Measurements from ENCODE around the gene KRTAP4-3.

DNA sequence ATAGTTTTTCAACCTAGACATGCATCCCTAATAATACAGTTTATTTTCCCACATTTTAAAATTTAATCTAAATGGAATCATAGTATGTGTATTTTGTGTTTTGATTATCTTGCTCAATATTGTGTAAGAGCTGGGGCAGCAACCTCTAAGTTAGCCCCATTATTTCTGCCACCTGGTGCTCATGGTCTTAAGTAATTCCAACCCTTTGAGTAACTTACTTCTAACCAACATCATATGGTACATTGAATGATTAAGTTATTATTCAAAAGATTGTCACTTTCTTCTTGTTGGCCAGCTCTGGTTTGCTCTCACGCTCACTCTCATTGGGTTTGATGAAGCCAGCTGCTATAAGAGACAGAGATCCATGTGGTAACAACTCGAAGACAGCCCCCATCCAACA is 3.9 kb upstream of the KRTAP4-3 start:
- TF ChIP-seq, protein P1, sequence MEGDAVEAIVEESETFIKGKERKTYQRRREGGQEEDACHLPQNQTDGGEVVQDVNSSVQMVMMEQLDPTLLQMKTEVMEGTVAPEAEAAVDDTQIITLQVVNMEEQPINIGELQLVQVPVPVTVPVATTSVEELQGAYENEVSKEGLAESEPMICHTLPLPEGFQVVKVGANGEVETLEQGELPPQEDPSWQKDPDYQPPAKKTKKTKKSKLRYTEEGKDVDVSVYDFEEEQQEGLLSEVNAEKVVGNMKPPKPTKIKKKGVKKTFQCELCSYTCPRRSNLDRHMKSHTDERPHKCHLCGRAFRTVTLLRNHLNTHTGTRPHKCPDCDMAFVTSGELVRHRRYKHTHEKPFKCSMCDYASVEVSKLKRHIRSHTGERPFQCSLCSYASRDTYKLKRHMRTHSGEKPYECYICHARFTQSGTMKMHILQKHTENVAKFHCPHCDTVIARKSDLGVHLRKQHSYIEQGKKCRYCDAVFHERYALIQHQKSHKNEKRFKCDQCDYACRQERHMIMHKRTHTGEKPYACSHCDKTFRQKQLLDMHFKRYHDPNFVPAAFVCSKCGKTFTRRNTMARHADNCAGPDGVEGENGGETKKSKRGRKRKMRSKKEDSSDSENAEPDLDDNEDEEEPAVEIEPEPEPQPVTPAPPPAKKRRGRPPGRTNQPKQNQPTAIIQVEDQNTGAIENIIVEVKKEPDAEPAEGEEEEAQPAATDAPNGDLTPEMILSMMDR (conservative IDR thresholded peaks at IDR 0.05), result no peak
- no peak for TF ChIP-seq ZFX (IDR thresholded peaks at IDR 0.05)
